Neural progenitor cell (in vitro differentiated cells): Measurements from ENCODE around the gene ZNF280D. TPM values are rescaled to one million over a fixed set of nuclear protein-coding genes. Genes with fewer than 3 reads are reported as not detected.

Experiments used
- DNase-seq: peaks from one replicate; pipeline ENCODE4 v3.0.0-alpha.2; 2016; ENCODE audit warnings: low spot score
- H2AFZ ChIP-seq: fragments of 200-600 bp; sonication (generic); replicated peaks from 2 replicates; pipeline ENCODE4 v1.6.1; 2016; ENCODE audit warnings: antibody characterized with exemption
- H3F3A ChIP-seq: fragments of 200-600 bp; sonication (generic); 2 replicates; pipeline ENCODE4 v1.6.1; 2016; ENCODE audit warnings: antibody characterized with exemption, low read depth
- H3K27ac ChIP-seq: fragments of 200-600 bp; sonication (generic); 2 replicates; pipeline ENCODE4 v1.5.1; 2016; ENCODE audit warnings: mild to moderate bottlenecking
- H3K27me3 ChIP-seq: fragments of 200-600 bp; sonication (generic); 2 replicates; pipeline ENCODE4 v1.6.1; 2016; ENCODE audit warnings: mild to moderate bottlenecking, moderate library complexity
- H3K36me3 ChIP-seq: fragments of 200-600 bp; sonication (generic); 2 replicates; pipeline ENCODE4 v1.5.1; 2016
- H3K4me1 ChIP-seq: fragments of 200-600 bp; sonication (generic); 2 replicates; pipeline ENCODE4 v1.6.1; 2016; ENCODE audit warnings: mixed run types
- H3K4me2 ChIP-seq: fragments of 200-600 bp; sonication (generic); 2 replicates; pipeline ENCODE4 v1.6.1; 2016
- H3K4me3 ChIP-seq: fragments of 200-600 bp; sonication (generic); 2 replicates; pipeline ENCODE4 v1.5.1; 2016
- H3K79me2 ChIP-seq: fragments of 200-600 bp; sonication (generic); 2 replicates; pipeline ENCODE4 v1.6.1; 2016; ENCODE audit warnings: low read depth
- H3K9ac ChIP-seq: fragments of 200-600 bp; sonication (generic); 2 replicates; pipeline ENCODE4 v1.6.1; 2016
- H3K9me3 ChIP-seq: fragments of 200-600 bp; sonication (generic); 2 replicates; pipeline ENCODE4 v1.5.1; 2016; ENCODE audit warnings: low read depth
- H4K20me1 ChIP-seq: fragments of 200-600 bp; sonication (generic); 2 replicates; pipeline ENCODE4 v1.6.1; 2016; ENCODE audit warnings: low read depth
- H3K27ac Mint-ChIP-seq: 3 replicates; pipeline ENCODE4 v1.8.0; 2021; ENCODE audit warnings: mixed read lengths
- H3K27me3 Mint-ChIP-seq: 2 replicates; pipeline ENCODE4 v1.8.0; 2022; ENCODE audit warnings: low read depth, mild to moderate bottlenecking, inconsistent platforms, moderate library complexity, mixed read lengths; ENCODE audit not compliant: insufficient read depth
- H3K36me3 Mint-ChIP-seq: 3 replicates; pipeline ENCODE4 v1.8.0; 2021; ENCODE audit warnings: mixed read lengths
- H3K4me1 Mint-ChIP-seq: 3 replicates; pipeline ENCODE4 v1.8.0; 2021; ENCODE audit warnings: mixed read lengths
- H3K4me3 Mint-ChIP-seq: 3 replicates; pipeline ENCODE4 v1.8.0; 2021; ENCODE audit warnings: mild to moderate bottlenecking, moderate library complexity, mixed read lengths
- H3K9me3 Mint-ChIP-seq: 3 replicates; pipeline ENCODE4 v1.8.0; 2020; ENCODE audit warnings: mixed read lengths
- CTCF ChIP-seq: fragments of 200-600 bp; sonication (generic); IDR thresholded peaks from 2 replicates; pipeline ENCODE4 v1.5.1; 2017; ENCODE audit warnings: antibody characterized with exemption, mild to moderate bottlenecking
- EZH2 ChIP-seq: fragments of 200-600 bp; sonication (generic); IDR thresholded peaks from 2 replicates; pipeline ENCODE4 v1.6.1; 2017; ENCODE audit warnings: antibody characterized with exemption, mild to moderate bottlenecking, moderate library complexity
- EZH2phosphoT487 ChIP-seq: fragments of 200-600 bp; sonication (generic); IDR thresholded peaks from 2 replicates; pipeline ENCODE4 v1.6.1; 2017; ENCODE audit warnings: antibody characterized with exemption
- total RNA-seq: library from RNA; depleted of rRNA; stranded (reverse); fragments of >200 nt; gene quantifications from 2 replicates; pipeline ENCODE4 v1.2.3, GENCODE V29; 2015; ENCODE audit warnings: low replicate concordance

ZNF280D gene
- total RNA-seq, 1 donor from 2014 or later, result 9.9 TPM

GRCh38 chr15:56608140-56608778 is 125.0 kb downstream of the ZNF280D start:
- no peaks in the 10 kb centered on the region for H3K27me3 ChIP-seq
- H3K9me3 Mint-ChIP-seq, result no peaks in the 10 kb centered on the region
- H3K27ac Mint-ChIP-seq, result no peak overlapping the region
- no peaks in the 10 kb centered on the region for H4K20me1 ChIP-seq
- DNase-seq, result no peak
- no peaks in the 10 kb centered on the region for H3K27me3 Mint-ChIP-seq
- no peaks in the 10 kb centered on the region for H3K36me3 ChIP-seq
- H3K4me1 Mint-ChIP-seq, result no peaks in the 10 kb centered on the region
- no peaks in the 10 kb centered on the region for H3F3A ChIP-seq
- no peak overlapping the region for H3K27ac ChIP-seq
- TF ChIP-seq EZH2phosphoT487 (no peak), CTCF (no peak), EZH2 (no peak)
- H3K9me3 ChIP-seq, result peaks cover 5% of the 10 kb centered on the region
- H3K36me3 Mint-ChIP-seq, result no peaks in the 10 kb centered on the region
- H3K4me1 ChIP-seq, result no peaks in the 10 kb centered on the region
- H3K79me2 ChIP-seq, result no peaks in the 10 kb centered on the region
- H3K4me3 ChIP-seq, result no peak overlapping the region
- H3K4me2 ChIP-seq, result no peak overlapping the region
- H3K4me3 Mint-ChIP-seq, result no peak overlapping the region
- no peak overlapping the region for H2AFZ ChIP-seq
- no peak overlapping the region for H3K9ac ChIP-seq

- H3K4me3 ChIP-seq, result no peak overlapping the region
- no peak overlapping the region for H2AFZ ChIP-seq
- no peak overlapping the region for H3K27ac ChIP-seq
- Mint-ChIP-seq H3K4me3 (no peak overlapping the region), H3K27me3 (no peaks in the 10 kb centered on the region), H3K4me1 (no peaks in the 10 kb centered on the region), H3K27ac (no peak overlapping the region), H3K9me3 (peaks cover 15% of the 10 kb centered on the region), H3K36me3 (no peaks in the 10 kb centered on the region)
- TF ChIP-seq CTCF (no peak), EZH2 (no peak), EZH2phosphoT487 (no peak)
- H3K79me2 ChIP-seq, result no peaks in the 10 kb centered on the region
- peaks cover 26% of the 10 kb centered on the region for H3K9me3 ChIP-seq
- H3K9ac ChIP-seq, result no peak overlapping the region
- H3K4me1 ChIP-seq, result no peaks in the 10 kb centered on the region
- H3F3A ChIP-seq, result no peaks in the 10 kb centered on the region
- no peak for DNase-seq
- no peaks in the 10 kb centered on the region for H3K36me3 ChIP-seq
- H3K27me3 ChIP-seq, result no peaks in the 10 kb centered on the region
- H4K20me1 ChIP-seq, result no peaks in the 10 kb centered on the region
- no peak overlapping the region for H3K4me2 ChIP-seq
These were observed 131.1 kb downstream of the ZNF280D start for GRCh38 chr15:56602253-56602652.

- no peaks in the 10 kb centered on the region for H3K4me1 ChIP-seq
- Mint-ChIP-seq H3K27ac (no peak overlapping the region), H3K9me3 (peaks cover 15% of the 10 kb centered on the region), H3K4me1 (no peaks in the 10 kb centered on the region), H3K27me3 (no peaks in the 10 kb centered on the region), H3K36me3 (no peaks in the 10 kb centered on the region), H3K4me3 (no peak overlapping the region)
- H4K20me1 ChIP-seq, result no peaks in the 10 kb centered on the region
- no peak overlapping the region for H3K4me2 ChIP-seq
- H3K27ac ChIP-seq, result no peak overlapping the region
- H3K79me2 ChIP-seq, result no peaks in the 10 kb centered on the region
- no peaks in the 10 kb centered on the region for H3K36me3 ChIP-seq
- peaks cover 26% of the 10 kb centered on the region for H3K9me3 ChIP-seq
- no peak overlapping the region for H3K4me3 ChIP-seq
- DNase-seq, result no peak
- TF ChIP-seq CTCF (no peak), EZH2phosphoT487 (no peak), EZH2 (no peak)
- H2AFZ ChIP-seq, result no peak overlapping the region
- no peak overlapping the region for H3K9ac ChIP-seq
- H3K27me3 ChIP-seq, result no peaks in the 10 kb centered on the region
- no peaks in the 10 kb centered on the region for H3F3A ChIP-seq
These were observed 132.9 kb downstream of the ZNF280D start for GRCh38 chr15:56600380-56600779.
